Spleen (tissue), 13 donors: ENCODE results near the gene KLLN. TPM values are rescaled to one million over a fixed set of nuclear protein-coding genes. Genes with fewer than 3 reads are reported as not detected.
"Not testable (repeated sequence)": the region's sequence is repeated elsewhere in the genome, so short reads cannot be mapped to it uniquely, and the experiment has no call there.

Experiments
- DNase-seq: peaks from one replicate; pipeline ENCODE4 v3.0.0-alpha.2; 2020
- H3K27ac ChIP-seq, 8 donors: fragments of 200-600 bp; sonication (generic) in 7 of 8; 1 replicate in 4 of 8; 2 replicates in 4 of 8; pipeline versions ENCODE4 v1.5.0 to v1.8.0; 2016 to 2021; ENCODE audit warnings: inconsistent platforms in 4 of 8, mild to moderate bottlenecking in 4 of 8, moderate library complexity in 1 of 8
- H3K27me3 ChIP-seq, 7 donors: fragments of 200-600 bp; sonication (generic) in 6 of 7; replicated peaks in 1 of 7; 1 replicate in 4 of 7; 2 replicates in 3 of 7; pipeline versions ENCODE4 v1.5.0 to v1.8.0; 2016 to 2021; ENCODE audit warnings: inconsistent platforms in 3 of 7, mild to moderate bottlenecking in 1 of 7
- H3K36me3 ChIP-seq, 6 donors: fragments of 200-600 bp; sonication (generic) in 5 of 6; 1 replicate in 4 of 6; 2 replicates in 2 of 6; pipeline versions ENCODE4 v1.5.0 to v1.8.0; 2016 to 2021; ENCODE audit warnings: inconsistent platforms in 2 of 6
- H3K4me1 ChIP-seq, 6 donors: fragments of 200-600 bp; sonication (generic) in 5 of 6; 1 replicate in 3 of 6; 2 replicates in 3 of 6; pipeline versions ENCODE4 v1.5.0 to v1.8.0; 2016 to 2021; ENCODE audit warnings: inconsistent platforms in 3 of 6
- H3K4me3 ChIP-seq, 8 donors: fragments of 200-600 bp; sonication (generic) in 7 of 8; 1 replicate in 4 of 8; 2 replicates in 4 of 8; pipeline versions ENCODE4 v1.5.0 to v1.8.0; 2016 to 2021; ENCODE audit warnings: inconsistent platforms in 4 of 8, mild to moderate bottlenecking in 4 of 8, moderate library complexity in 2 of 8
- H3K9me3 ChIP-seq, 8 donors: fragments of 200-600 bp; sonication (generic) in 7 of 8; 1 replicate in 4 of 8; 2 replicates in 4 of 8; pipeline versions ENCODE4 v1.5.0 to v1.8.0; 2016 to 2021; ENCODE audit warnings: inconsistent platforms in 4 of 8
- CTCF ChIP-seq, 11 experiments: fragments of 200-600 bp in 7 of 11; fragments of 450-650 bp in 4 of 11; sonication (generic) in 4 of 11; IDR thresholded peaks in 8 of 11; conservative IDR thresholded peaks in 3 of 11; 1 replicate in 7 of 11; 2 replicates in 4 of 11; pipeline versions ENCODE4 v1.4.0 to v1.8.0; 2016 to 2021; ENCODE audit warnings: antibody characterized with exemption in 11 of 11, inconsistent platforms in 4 of 11, mild to moderate bottlenecking in 1 of 11
- POLR2A ChIP-seq, 3 donors: fragments of 450-650 bp; IDR thresholded peaks; one replicate each; pipeline ENCODE4 v1.5.1; 2017; ENCODE audit warnings: antibody characterized with exemption in 3 of 3, mild to moderate bottlenecking in 1 of 3
- POLR2AphosphoS5 ChIP-seq, 3 donors: sonication (generic); formaldehyde crosslinking; IDR thresholded peaks; one replicate each; pipeline ENCODE4 v1.5.1; 2017; ENCODE audit warnings: antibody characterized with exemption in 3 of 3
- WGBS, 5 donors: extraction: QIAGEN DNeasy Blood & Tissue Kit in 3 of 5; methylation state at CpG; one replicate each; pipeline versions ENCODE4 v1.1.5 to v1.1.7; 2013 to 2018; 5-methylcytosine and 5-hydroxymethylcytosine counted together
- intact Hi-C: fragments of 100-400 bp; cut with DNase I; formaldehyde crosslinking; loops from one replicate; pipeline ENCODE4 v1.15.0; 2023; ENCODE audit warnings: low total_unique reads
- long read RNA-seq, 2 donors: transcript quantifications; one replicate each; lab custom pipeline, GENCODE V29; 2026
- polyA plus RNA-seq, 3 donors: library from polyadenylated mRNA; stranded (reverse); fragments of 200-250 nt; gene quantifications; one replicate each; pipeline ENCODE4 v1.2.1, GENCODE V29; 2013
- total RNA-seq, 7 donors: library from RNA; depleted of rRNA in 3 of 7; stranded (reverse); fragments of >200 nt in 3 of 7; fragmentation: NEBNext Ultra II Directional in 4 of 7; extraction: Animal tissue kit (Norgen Biotek cat#: 25700) in 4 of 7; gene quantifications; one replicate each; pipeline versions ENCODE4 v1.1.0 to v1.2.1, GENCODE V29; 2016 to 2021
- donor health status: healthy with polysubstance abuse.
- donor health status: DM: no; HTN: no; CAD: no; lungs with moderate emphysema.
- donor health status: DM: no; HTN: no; CAD: no.
- donor health status: Bipolar disorder and iron deficiency.
- donor health status: healthy.
- donor health status: DM: no; HTN: no; CAD: no.
- donor health status: DM: yes; HTN: yes; CAD: no.

The KLLN gene
- total RNA-seq: 1 to 10 TPM in 5 of 7 donors, under 1 TPM in 2; 0.54 to 2.2 (median 1.4) TPM
- under 1 TPM; 0.52 to 0.93 (median 0.80) TPM for polyA plus RNA-seq
- long read RNA-seq, donor 1, full-length matches to known transcripts: 2 of 28 reads
- long read RNA-seq, donor 1, partial matches to known transcripts: 11 of 28 reads
- long read RNA-seq, donor 1, other reads (novel, unspliced or antisense): 15 of 28 reads
- long read RNA-seq, donor 2, full-length matches to known transcripts: 1 of 1 reads
- long read RNA-seq, donor 2, partial matches to known transcripts: 0 of 1 reads
- long read RNA-seq, donor 2, other reads (novel, unspliced or antisense): 0 of 1 reads

- Histone ChIP-seq H3K27me3 (no peaks in the 10 kb centered on the region), H3K36me3 (no peaks in the 10 kb centered on the region), H3K9me3 (no peaks in the 10 kb centered on the region), H3K4me1 (peaks cover 18 to 53% (median 48%) of the 10 kb centered on the region in 6 donors), H3K4me3 (peak within 1 kb of the TSS; percentile 83 to 96 (median 91)), H3K27ac (peak within 1 kb of the TSS; percentile 90 to 100 (median 99))
- TF ChIP-seq POLR2A (IDR thresholded peaks at IDR 0.05): peak in 2 of 3 donors; percentile 78 to 89
- TF ChIP-seq POLR2AphosphoS5 (IDR thresholded peaks at IDR 0.05): peak; percentile 95 to 97 (median 97)
- TF ChIP-seq CTCF (IDR thresholded peaks at IDR 0.05 in 8 of 11, conservative IDR thresholded peaks at IDR 0.05 in 3 of 11): peak in 1 of 11 experiments; percentile 36
- DNase-seq: peak; percentile 97
- intact Hi-C loops: loop anchor here (5.0 to 10.0 kb wide), 3 partner anchors 72 to 524 kb away; no protein-coding TSS in a partner anchor
- WGBS, 5 donors: 0 to 1% (median 0%) methylated on average over 23 to 89 of the region's 89 CpGs
These were observed at the start of gene KLLN, which contains the start of gene PTEN for GRCh38 chr10:87863053-87863943. TSS of gene KLLN (minus strand) at chr10:87863533. CDS start at chr10:87862487, 1,046 bp downstream. TSS of gene PTEN (plus strand) at chr10:87863625. CDS start at chr10:87864470, 845 bp downstream.

- H3K4me3 ChIP-seq, H3K27ac ChIP-seq, H3K27me3 ChIP-seq, DNase-seq: not testable (repeated sequence)
- 89 to 98% (median 97%) methylated on average over 8 of the region's 8 CpGs for WGBS, 5 donors
- TF ChIP-seq POLR2AphosphoS5 (IDR thresholded peaks at IDR 0.05): peak in 2 of 3 donors; percentile 47 to 51
- H3K36me3 ChIP-seq: peaks cover 0 to 78% (median 22%) of the 10 kb centered on the region in 6 donors
- peaks cover 0 to 41% (median 29%) of the 10 kb centered on the region in 8 donors for H3K9me3 ChIP-seq
- intact Hi-C loops: loop anchor here (5.0 kb wide), 1 partner anchor 64 kb away; no protein-coding TSS in a partner anchor
- peaks cover 7 to 58% (median 35%) of the 10 kb centered on the region in 6 donors for H3K4me1 ChIP-seq
These were observed 40.1 kb upstream of the KLLN start for GRCh38 chr10:87903396-87903795.

GRCh38 chr10:87897957-87898356 lies 34.6 kb upstream of the KLLN start:
- H3K4me1 ChIP-seq: peaks cover 0 to 59% (median 34%) of the 10 kb centered on the region in 6 donors
- H3K27me3 ChIP-seq, intact Hi-C loops, H3K4me3 ChIP-seq, DNase-seq, H3K27ac ChIP-seq: not testable (repeated sequence)
- WGBS, 5 donors: 96 to 99% (median 97%) methylated on average over 8 of the region's 8 CpGs
- H3K9me3 ChIP-seq: peaks cover 0 to 39% (median 27%) of the 10 kb centered on the region in 8 donors
- H3K36me3 ChIP-seq: peaks cover 0 to 76% (median 10%) of the 10 kb centered on the region in 6 donors

GRCh38 chr10:87896216-87896615 lies 32.9 kb upstream of the KLLN start:
- peaks cover 0 to 76% (median 45%) of the 10 kb centered on the region in 6 donors for H3K4me1 ChIP-seq
- H3K27ac ChIP-seq: no peak overlapping the region
- no peaks in the 10 kb centered on the region for H3K27me3 ChIP-seq
- 76 to 93% (median 85%) methylated on average over 2 of the region's 2 CpGs for WGBS, 5 donors
- no peak overlapping the region for H3K4me3 ChIP-seq
- intact Hi-C loops: no loop called here
- TF ChIP-seq CTCF (IDR thresholded peaks at IDR 0.05 in 8 of 11, conservative IDR thresholded peaks at IDR 0.05 in 3 of 11) (no peak), POLR2A (IDR thresholded peaks at IDR 0.05) (no peak), POLR2AphosphoS5 (IDR thresholded peaks at IDR 0.05) (no peak)
- peaks cover 0 to 67% (median 6%) of the 10 kb centered on the region in 6 donors for H3K36me3 ChIP-seq
- peaks cover 0 to 21% (median 11%) of the 10 kb centered on the region in 8 donors for H3K9me3 ChIP-seq
- DNase-seq: no peak
